Measurements from ENCODE around the gene PKIG.

DNA sequence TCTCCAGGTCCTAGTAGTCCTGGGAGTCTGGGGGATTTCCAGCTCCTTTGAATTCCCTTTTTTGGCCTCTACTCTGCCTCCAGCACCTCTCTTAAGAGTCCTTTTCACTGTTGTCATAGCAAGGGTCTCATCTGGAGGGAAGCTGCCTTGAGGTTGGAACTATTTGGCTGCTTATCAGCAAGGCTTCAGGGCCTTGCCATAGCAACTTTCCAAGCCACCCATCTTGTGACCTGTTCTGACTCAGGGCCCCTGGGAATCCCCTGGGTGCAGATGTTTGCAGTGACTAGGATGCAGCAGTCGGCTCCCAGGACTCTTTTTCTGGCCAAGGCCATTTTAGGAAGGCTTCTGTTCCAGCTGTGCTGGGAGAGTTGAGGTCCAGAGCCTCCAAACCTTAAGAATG, 12.4 kb downstream of the PKIG start:
- TF ChIP-seq, protein P1, sequence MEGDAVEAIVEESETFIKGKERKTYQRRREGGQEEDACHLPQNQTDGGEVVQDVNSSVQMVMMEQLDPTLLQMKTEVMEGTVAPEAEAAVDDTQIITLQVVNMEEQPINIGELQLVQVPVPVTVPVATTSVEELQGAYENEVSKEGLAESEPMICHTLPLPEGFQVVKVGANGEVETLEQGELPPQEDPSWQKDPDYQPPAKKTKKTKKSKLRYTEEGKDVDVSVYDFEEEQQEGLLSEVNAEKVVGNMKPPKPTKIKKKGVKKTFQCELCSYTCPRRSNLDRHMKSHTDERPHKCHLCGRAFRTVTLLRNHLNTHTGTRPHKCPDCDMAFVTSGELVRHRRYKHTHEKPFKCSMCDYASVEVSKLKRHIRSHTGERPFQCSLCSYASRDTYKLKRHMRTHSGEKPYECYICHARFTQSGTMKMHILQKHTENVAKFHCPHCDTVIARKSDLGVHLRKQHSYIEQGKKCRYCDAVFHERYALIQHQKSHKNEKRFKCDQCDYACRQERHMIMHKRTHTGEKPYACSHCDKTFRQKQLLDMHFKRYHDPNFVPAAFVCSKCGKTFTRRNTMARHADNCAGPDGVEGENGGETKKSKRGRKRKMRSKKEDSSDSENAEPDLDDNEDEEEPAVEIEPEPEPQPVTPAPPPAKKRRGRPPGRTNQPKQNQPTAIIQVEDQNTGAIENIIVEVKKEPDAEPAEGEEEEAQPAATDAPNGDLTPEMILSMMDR (IDR thresholded peaks at IDR 0.05) = no peak
- TF ChIP-seq POLR2A (IDR thresholded peaks at IDR 0.05) = no peak

All from adrenal gland (tissue), 5 donors.